ENCODE data around the gene TAS2R20.
"Not testable (repeated sequence)": the region's sequence is repeated elsewhere in the genome, so short reads cannot be mapped to it uniquely, and the experiment has no call there.

Gene TAS2R20

DNA sequence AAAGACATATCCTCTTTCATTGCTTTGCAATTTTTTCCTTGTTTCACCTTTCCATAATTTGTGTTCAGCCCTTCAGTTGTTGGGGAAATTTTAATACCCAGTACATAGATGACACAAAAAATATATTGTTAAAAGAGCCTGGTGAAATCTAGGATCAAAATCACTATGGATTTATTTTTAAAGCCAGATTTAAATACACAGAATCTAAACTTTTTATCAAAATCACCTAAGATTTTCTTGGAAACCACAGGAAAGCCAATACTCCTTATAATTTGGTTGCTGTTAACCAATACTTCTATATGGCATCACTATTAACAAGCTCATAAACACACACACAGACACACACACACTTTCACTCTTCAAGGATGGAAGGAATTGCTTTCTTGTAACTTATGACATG, at the start of gene TAS2R20:
TSS of gene TAS2R20 (minus strand) at position 101 of the 400 bp plus-strand sequence. CDS start 429 bp downstream, outside the sequence.
- DNase-seq (ENCODE audit: low read depth): no peak

DNA sequence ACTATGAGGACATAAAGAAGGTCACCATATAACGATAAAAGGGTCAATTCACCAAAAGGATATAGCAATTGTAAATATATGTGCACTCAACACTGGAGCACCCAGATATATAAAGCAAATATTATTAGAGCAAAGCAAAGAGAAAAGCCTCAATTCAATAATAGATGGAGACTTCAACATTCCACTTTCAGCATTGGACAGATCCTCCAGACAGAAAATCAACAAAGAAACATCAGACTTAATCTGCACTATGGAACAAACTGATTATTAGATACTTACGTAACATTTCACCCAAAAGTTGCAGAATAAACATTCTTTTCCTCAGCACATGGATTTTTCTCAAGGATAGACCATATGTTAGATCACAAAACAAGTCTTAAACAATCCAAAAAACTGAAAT, 43.3 kb upstream of the TAS2R20 start:
- not testable (repeated sequence) for DNase-seq (ENCODE audit: low read depth)

DNA sequence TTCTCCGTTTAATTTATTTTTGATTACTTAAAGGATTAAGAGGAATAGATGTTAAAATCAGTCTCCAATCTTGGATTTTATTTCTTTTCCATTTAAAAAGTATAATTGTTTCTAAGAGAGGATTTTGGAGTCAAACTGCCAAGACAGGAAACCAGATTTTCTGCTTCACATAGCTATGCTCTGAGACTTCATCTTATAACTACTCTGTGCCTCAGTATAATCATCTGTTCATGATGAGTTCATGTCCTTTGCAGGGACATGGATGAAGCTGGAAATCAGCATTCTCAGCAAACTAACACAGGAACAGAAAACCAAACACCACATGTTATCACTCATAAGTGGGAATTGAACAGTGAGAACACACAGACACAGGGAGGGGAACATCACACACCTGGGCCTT, 42.1 kb upstream of the TAS2R20 start:
- DNase-seq (ENCODE audit: low read depth): no peak

DNA sequence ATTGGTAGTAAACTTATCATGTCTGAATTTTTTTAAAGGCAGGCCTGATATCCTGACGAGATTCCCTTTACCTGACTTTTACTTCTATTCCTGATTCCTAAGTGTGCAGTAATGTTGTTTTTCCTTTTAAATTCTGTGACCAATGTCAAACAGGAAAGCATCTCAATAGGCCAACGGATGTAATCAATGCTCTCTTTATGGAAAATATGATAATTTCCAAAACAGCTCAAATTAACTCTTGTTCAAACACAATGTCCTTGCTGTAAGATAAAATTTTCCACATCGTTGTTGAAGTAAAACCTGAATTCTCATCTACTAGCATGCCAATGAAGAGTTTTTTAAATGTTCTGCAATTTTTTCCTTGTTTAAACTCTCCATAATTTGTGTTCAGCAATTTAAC, 41.1 kb upstream of the TAS2R20 start:
- no peak for DNase-seq (ENCODE audit: low read depth)

- not testable (repeated sequence) for DNase-seq (ENCODE audit: low read depth)
Measured at GRCh38 chr12:11033959-11034358, 35.9 kb upstream of the TAS2R20 start.

DNA sequence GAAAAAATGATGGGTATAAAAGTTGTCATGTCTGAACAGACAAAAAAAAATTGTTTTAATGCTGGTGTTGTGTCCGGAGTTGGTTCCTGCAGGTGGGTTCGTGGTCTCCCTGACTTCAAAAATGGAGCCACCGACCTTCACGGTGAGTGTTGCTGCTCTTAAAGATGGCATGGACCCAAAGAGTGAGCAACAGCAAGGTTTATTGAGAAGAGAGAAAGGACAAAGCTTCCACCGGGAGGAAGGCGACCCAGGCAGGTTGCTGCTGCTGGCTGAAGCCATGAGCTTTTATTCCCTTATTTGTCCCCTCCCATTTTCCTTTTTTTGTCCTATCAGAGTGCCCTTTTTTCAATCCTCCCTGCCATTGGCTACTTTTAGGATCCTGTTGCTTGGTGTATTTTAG, 33.2 kb upstream of the TAS2R20 start, which contains the start of gene TAS2R31:
TSS of gene TAS2R31 (minus strand) at position 101 of the 400 bp plus-strand sequence. CDS start at position 29, 72 bp downstream.
- no peak for DNase-seq (ENCODE audit: low read depth)

DNA sequence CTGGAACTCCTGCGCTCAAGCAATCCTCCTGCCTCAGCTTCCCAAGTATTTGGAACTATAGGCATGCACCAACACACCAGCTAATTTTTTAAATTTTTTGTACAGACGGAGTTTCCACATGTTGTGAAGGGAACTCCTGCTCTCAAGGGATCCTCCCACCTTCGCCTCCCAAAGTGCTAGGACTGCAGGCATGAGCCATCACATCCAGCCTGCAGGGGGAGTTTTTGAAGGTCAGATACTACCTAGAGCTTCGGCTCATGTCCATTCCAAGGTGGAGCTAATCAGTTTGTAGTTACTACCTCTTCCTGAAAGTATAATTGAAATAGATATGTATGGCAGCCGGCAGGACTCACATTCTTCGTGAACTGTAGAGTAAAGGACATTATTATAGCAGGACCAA, 28.0 kb upstream of the TAS2R20 start:
- no peak for DNase-seq (ENCODE audit: low read depth)

DNA sequence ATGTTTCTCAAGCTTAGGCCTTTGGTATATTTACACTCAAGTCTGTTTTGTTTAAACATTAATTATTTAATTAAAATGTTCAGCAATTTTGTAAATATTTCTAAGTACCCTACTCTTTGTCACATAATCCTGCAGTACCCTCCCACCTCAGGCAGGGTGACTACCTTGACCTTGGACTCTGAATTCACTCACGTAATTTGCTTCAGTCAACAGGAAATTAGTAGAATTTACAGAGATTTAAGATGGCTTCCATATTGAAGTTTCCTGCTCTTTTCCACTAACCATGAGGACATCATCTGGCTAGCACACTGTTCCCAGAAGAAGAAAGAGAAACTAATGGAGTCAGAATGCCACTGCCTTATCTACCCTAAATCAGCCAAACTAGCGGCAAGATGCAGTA, 25.3 kb upstream of the TAS2R20 start:
- no peak for DNase-seq (ENCODE audit: low read depth)

- DNase-seq (ENCODE audit: low read depth): no peak
Measured at GRCh38 chr12:11022520-11022919, 24.4 kb upstream of the TAS2R20 start, which contains the start of gene TAS2R19. TAS2R19 (minus strand) TSS chr12:11022620; CDS start chr12:11022571, 49 bp downstream.

DNA sequence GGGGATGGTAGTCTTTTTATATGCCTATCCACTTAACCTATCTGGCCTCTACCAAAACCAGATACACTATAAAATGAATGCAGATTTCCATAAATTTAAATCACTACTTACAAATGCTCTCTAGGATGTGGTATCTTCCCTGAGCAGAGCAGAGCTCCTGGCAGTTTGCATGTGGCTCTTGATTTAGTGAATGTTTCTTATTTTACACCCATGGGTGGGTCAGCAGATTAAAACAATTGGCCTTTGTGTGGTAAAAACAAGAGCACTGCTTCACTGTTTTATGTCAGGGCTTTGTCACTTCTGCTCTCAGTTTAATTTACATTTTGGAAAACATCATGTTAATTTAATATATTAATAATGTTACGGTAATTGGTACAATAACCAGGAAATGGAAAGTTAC, 18.8 kb upstream of the TAS2R20 start:
- DNase-seq (ENCODE audit: low read depth): no peak

DNA sequence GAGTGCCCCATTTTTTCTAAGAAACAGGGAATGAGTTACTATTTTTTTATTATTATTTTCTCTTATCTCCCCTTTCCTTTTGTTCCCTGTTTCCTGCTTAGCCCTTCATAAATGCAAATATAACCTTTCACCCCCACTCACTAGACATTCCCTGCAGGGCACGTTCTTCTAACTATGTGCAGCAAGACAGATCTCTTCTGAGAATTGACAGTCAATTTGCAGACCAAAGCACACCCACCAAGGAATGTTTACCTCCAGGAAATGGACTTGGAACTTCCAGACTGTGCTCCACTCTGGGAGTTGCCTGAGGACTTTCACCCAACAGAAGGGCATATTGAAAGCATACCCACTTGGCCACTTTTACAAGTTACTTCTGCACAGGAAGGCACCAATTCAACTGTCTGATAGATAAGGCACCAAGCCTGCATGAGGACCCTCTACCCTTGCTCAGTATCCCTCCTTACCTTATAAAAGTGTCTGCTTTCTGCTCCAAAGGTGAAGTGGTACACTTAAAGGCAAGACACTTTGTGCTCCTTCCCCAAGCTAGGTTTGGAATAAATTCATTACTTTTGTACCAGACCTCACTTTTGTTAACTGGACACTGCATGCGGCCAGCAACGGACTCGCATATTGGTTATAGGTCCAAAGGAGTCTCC, 17.8 kb upstream of the TAS2R20 start:
- no peak for DNase-seq (ENCODE audit: low read depth)

DNA sequence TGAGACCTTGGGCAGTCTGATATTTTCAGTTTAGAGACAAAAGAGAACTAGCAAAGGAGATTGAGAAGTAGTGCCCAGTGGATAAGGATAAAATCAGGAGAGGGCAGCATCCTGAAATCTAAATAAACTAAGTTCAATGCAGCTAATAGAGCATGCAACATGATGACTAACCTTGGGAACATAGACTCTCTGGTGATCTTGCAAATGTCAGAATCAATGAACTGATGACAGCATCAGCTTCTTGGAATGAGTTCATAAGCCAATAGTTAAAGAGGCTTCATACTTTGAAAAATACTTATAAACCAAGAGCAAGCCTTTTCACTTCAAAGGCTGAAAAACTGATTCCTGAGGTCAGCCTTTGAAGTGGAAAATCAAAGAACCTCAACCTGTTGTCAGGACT, 16.1 kb upstream of the TAS2R20 start:
- DNase-seq (ENCODE audit: low read depth): no peak

- DNase-seq (ENCODE audit: low read depth): no peak
Measured at GRCh38 chr12:11007608-11008007, 9.5 kb upstream of the TAS2R20 start.

DNA sequence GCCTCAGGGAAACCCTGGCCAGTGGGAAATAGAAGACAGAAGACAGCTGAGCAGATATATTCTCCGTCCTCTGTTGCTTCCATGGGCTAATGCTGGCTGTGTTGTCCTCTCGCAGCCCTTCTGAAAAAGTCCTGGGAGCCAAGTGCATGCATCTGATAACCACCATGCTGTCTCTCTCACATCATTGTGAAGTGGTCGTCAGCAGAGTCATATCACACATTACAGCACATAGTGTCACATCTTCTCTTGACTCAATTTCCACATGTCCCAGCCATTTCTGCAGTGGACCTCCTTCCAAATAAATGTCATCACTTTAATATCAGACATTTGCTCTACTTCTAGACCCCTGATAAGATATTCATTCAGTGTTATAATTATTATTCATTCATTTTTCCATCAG, 3.8 kb downstream of the TAS2R20 start:
- no peak for DNase-seq (ENCODE audit: low read depth)

DNA sequence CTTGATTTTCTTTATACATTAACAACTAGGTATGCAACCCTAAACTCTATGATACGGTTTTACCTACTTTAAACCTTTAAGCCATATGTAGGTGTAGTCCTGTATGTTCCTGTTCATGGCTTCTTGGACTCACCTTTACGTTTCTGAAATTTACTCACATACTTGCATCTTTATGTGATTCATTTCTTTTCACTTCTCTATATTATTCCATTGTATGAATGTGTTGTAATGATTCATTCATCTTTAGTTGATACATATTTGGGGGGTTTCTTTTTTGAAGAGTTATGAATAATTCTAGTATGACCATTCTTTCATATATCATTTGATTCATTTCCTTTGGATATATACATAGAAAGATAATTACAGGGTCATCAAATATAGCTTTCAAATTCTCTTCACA, 9.0 kb downstream of the TAS2R20 start:
- DNase-seq (ENCODE audit: low read depth): no peak

DNA sequence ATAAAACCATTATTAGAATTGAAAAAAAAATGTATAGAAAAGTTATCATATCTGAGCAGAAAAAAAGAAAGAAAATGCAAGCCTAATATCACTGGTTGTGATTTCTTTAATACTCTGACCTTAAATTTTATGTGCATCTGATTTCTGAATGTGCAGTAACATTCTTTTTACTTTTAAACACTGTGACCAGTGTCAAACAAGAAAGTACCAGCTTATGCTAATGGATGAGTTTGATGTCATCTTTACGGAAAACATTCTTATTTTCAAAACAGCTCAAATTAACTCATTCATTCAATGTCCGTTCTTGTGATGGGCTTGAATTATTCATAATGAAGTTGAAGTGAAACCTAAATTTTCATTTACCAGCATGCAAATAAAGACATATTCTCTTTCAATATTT, 11.3 kb downstream of the TAS2R20 start, which contains the start of gene TAS2R50:
TSS of gene TAS2R50 (minus strand) at position 101 of the 400 bp plus-strand sequence. CDS start at position 49, 52 bp downstream.
- DNase-seq (ENCODE audit: low read depth): no peak

- no peak for DNase-seq (ENCODE audit: low read depth)
Measured at GRCh38 chr12:10982244-10982643, 15.9 kb downstream of the TAS2R20 start.

GRCh38 chr12:10974965-10975364, 23.1 kb downstream of the TAS2R20 start:
- no peak for DNase-seq (ENCODE audit: low read depth)

GRCh38 chr12:10968765-10969456, 29.2 kb downstream of the TAS2R20 start:
- DNase-seq (ENCODE audit: low read depth): no peak

GRCh38 chr12:10967409-10967808, 30.7 kb downstream of the TAS2R20 start:
- DNase-seq (ENCODE audit: low read depth): no peak

- DNase-seq (ENCODE audit: low read depth): no peak
Measured at GRCh38 chr12:10966314-10966713, 31.8 kb downstream of the TAS2R20 start.

DNA sequence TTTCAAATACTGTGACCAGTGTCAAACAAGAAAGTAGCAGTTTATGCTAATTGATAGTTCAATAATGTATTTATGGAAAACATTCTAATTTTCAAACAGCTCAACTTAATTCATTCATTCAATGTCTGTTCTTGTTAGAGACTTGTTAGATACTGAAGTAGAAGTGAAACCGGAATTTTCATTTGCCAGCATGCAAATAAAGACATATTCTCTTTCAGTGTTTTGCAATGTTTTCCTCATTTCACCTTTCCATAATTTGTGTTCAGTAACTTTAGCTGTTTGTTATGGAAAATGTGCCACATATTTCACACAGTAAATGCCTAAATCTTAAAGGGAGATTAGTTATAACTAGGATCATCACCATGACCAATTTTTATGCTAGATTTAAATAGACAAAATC, 32.6 kb downstream of the TAS2R20 start:
- no peak for DNase-seq (ENCODE audit: low read depth)

DNA sequence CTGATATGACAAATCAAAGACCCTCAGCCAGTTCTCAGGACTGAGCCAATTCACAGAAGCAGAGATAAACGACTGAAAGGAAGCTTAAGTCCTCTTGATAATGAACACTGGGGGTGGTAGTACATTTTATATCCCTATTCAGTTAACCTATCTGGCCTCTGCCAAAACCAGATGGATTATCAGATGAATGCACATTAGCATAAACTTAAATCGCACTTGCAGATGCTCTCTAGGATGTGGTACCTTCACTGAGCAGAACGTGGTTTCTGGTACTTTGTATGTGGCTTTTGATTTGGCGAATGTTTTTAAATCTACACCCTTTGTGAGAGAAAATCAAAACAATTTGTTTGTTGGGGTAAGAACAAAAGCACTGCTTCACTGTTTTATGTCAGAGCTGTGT, 37.9 kb downstream of the TAS2R20 start:
- no peak for DNase-seq (ENCODE audit: low read depth)
